ENCODE data around the gene NEUROD4.

The NEUROD4 gene

DNA sequence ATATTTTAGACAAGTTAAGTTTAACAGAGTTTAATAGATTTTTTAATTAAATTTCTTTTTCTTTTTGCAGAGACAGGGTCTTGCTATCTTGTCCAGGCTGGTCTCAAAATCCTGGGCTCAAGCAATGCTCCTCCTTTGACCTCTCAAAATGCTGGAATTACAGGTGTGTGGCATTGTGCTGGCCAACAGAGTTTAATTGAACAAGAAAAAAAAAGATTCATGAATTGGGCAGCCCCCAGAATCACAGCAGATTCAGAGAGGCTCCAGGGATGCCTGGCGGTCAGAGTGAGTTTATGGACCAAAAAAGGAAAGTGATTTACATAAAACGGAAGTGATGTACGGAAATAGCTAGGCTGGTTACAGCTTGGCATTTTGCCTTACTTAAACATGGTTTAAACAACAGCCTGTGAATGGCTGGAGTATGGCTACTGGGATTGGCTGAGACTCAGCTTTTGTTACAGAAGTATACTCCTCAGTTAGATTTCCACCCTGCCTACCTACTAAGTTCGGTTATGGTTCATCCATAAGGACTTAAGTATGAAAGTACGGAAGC lies 20.7 kb upstream of the NEUROD4 start:
- no peak for DNase-seq

GRCh38 chr12:55001198-55001868 lies 18.4 kb upstream of the NEUROD4 start:
- no peak for DNase-seq

- no peak for DNase-seq
These were observed 17.4 kb upstream of the NEUROD4 start for GRCh38 chr12:55002355-55002754.

DNA sequence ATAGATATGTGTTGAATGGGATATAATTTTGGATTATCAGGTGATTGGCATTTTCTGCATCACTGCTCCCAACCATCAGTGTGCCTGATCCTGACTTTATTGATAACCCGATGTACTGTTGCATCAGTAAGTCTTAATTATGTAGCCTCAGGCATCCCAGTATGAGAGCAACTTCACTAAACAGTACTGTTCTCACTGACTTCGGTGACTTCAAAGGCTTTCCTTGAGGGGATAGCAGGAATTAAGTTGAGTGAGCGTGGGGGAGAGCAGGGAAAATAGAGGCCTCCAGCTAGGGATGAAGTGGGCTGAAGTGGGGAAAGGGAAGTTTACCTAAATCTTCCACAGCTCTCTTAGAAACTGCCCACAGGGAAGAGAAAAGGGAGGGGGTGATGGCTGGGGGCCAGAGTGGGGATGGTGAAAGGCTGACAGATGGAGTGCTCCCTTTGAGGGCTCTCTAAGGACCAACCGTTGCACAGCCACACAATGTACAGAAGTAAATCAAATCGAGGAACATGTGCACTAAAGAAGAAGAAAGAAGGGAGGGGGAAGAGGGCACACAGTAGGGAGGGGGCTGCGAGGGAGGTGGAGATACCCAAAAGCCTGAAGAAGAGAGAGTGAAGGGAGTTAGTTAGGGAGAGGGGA lies 10.7 kb upstream of the NEUROD4 start:
- DNase-seq: no peak

- DNase-seq: no peak
These were observed 2.3 kb upstream of the NEUROD4 start for GRCh38 chr12:55017416-55017925.

- DNase-seq: no peak
These were observed 4.8 kb downstream of the NEUROD4 start for GRCh38 chr12:55024575-55024974.

DNA sequence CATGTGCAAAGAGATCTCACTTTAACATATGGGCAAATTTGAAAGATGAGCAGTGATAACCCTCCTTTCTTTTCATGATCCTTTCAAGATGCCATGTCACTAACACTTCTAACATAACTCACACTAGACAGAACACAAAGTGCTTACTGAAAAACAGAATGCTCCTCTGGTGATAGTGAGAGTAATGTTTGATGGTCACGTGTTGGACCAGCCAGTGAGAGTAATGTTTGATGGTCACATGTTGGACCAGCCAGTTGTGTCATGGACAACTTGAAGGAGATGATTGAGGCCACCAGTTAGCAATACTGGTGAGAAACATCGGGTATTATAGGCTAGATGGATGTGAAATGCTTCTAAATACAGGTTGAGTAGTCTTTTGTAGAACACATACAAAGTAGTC lies 5.7 kb downstream of the NEUROD4 start:
- DNase-seq: no peak

GRCh38 chr12:55034218-55034617 lies 14.4 kb downstream of the NEUROD4 start:
- DNase-seq: no peak

DNA sequence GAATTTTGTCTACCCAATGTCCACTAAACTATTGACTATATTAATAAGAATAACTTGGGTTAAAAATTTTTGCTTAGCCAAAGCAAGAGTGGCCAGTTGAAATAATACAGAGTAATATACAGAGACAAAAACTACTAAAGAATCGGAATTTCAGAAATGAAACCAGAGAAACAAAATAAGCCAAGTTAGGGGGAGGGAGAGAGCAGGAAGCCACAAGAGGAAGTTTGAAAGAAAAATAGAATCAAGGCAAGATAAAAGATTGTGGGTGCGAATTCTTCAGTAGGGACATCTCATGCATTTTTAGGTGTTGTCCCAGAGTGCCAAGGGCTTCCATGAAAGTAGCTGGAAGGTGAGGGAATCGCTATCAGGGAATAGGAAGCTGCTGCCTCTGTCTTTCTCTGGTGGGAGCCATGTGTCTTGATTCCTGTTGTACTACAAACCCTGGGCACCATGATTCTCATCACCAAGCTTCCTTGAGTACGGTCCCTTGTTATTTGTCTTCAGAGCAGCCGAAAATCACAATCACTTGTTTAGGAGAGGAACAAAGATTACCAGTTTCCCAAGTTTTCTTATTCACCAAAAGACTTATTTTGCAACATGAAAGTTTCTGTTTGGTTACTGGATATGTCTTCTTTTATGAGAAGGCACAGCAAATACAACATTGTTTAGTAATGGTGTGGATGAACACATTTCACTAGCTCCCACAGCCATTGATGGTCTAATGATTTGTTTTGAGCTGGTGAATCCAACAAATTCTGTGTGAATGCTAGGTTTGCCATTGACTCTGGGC lies 16.7 kb downstream of the NEUROD4 start:
- DNase-seq: no peak

GRCh38 chr12:55037351-55037987 lies 17.7 kb downstream of the NEUROD4 start:
- DNase-seq: no peak

GRCh38 chr12:55039395-55040354 lies 19.9 kb downstream of the NEUROD4 start:
- DNase-seq: no peak

- DNase-seq: no peak
These were observed 21.7 kb downstream of the NEUROD4 start for GRCh38 chr12:55041345-55042055.

GRCh38 chr12:55043542-55043941 lies 23.8 kb downstream of the NEUROD4 start:
- DNase-seq: peak; percentile 5

DNA sequence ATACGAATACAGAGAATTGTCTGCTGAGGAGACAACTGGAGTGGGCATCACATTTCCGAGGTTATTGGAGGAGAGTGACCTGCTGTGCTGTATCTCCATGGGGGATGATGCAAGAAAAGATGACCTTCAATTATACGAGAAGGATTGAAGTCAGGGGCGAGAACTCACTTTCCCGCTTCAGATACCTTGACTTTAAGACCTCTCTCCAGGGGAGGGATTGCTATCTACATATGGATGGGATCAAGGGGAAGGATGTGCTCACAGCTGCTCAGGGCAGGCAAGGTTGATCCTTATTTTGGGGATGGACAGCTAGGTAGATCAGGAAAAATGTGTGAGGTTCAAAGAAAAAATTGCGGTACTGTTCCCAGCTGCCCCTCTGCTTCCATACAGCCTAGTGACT lies 24.4 kb downstream of the NEUROD4 start:
- DNase-seq: no peak

GRCh38 chr12:55049676-55050075 lies 29.9 kb downstream of the NEUROD4 start:
- DNase-seq: no peak

DNA sequence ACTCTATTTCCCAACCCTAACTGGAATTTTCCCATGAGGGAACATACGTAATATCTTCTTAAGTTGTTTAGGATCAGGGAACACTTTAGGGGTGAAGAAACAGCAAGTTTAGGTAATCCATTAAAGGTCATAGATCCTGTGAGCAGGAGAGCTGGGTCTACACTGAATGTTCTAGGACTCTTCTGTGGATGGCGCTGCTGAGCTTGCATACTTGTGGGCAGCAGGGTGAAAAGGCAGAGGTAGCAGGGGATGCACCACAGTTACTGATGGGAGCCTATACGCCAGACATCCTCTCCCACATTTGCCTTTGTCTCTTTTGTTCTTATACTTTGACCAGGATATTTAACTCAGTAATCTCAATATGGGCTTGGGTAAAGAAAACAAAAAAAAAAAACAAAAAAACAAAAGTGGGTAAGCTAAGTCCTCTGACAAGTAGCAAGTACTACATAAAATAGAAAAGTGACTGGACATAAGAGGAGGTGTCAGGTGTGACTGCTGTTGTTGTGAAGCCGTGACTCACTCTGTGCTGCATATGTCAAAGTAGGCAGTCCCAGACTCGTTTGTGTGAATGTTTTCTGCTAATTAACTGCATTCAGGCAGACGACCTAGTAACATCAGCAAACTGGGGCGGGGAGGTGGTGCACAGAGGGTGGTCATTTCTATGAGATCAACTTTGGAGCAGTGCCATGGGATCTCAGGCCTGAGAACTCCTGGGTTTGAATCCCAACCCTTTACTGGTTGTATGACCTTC lies 31.6 kb downstream of the NEUROD4 start:
- no peak for DNase-seq

DNA sequence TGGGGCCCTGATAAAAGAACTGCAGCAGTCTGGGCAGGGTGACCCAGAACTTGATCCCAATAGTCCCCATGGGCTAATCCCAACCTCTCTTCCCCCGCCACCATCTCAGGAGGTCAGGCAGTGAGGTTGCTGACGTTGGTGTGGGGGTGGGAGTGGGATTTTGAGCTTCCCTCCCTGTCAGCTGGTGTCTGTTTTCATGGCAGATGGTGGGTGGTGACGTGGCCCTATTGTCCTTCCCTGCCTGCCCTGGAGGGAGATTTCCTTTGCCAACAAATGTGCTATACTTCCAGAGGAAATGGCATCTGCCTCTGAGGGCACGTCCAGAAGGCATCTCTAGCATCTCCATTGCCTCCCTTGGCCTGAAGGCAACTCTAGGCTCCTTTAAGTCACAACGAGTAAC lies 37.7 kb downstream of the NEUROD4 start:
- DNase-seq: no peak

DNA sequence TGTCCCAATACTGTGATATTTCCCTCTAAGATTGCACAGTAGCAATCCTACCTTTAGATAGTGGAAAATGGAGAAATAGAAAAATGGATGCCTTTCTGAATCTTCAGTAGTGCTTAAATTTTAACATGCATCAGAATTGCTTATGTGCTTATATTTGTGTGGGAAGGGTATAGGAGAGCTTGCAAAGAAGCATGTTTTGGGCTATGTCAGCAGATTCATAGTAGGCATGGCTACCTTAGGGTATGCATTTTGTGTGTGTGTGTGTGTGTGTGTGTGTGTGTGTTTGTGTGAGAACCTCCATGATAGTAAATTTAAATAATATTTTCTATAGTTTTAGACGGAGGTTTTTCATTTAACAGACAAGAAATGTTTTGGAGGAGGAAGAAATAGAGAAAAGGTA lies 38.3 kb downstream of the NEUROD4 start:
- DNase-seq: no peak

- no peak for DNase-seq
These were observed 39.0 kb downstream of the NEUROD4 start for GRCh38 chr12:55058776-55059175.

DNA sequence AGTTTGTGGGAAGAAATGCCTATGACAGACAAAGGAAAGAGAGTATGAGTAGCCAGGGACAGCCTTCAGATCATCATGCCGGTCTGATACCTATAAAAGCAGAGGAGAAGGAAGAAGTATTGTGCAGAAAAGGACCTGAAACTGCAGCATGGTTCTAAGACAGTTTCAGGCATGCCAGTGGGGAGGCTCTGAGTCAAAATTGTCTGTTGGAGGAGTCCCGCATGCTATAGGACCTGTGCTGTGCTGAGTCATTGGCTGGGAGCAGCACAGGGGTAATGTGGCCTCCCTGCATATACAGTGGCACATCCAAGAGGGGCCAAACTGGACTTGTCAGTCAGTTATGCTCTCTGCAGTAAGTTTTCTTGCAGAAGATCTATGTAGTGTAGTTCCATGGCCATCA lies 40.7 kb downstream of the NEUROD4 start:
- DNase-seq: no peak

Measured in CD4-positive, alpha-beta T cell treated with Interleukin-12 subunit alpha and Interleukin-12 subunit beta, for 1 hour (primary cell).